Esophagus squamous epithelium (tissue), 5 donors: ENCODE measurements around the gene HILPDA. TPM values are rescaled to one million over a fixed set of nuclear protein-coding genes. Genes with fewer than 3 reads are reported as not detected.

ENCODE experiments used
- DNase-seq: peaks from one replicate; lab custom pipeline; 2025; lab: John Stamatoyannopoulos, UW
- H3K27ac ChIP-seq, 4 donors: fragments of 200-600 bp; sonication (generic); one replicate each; pipeline ENCODE4 v1.5.1; 2016 to 2019; ENCODE audit warnings: mild to moderate bottlenecking in 1 of 4
- H3K27me3 ChIP-seq, 4 donors: fragments of 200-600 bp; sonication (generic); 1 replicate in 3 of 4; 2 replicates in 1 of 4; pipeline versions ENCODE4 v1.5.1 to v1.6.0; 2017 to 2021; ENCODE audit warnings: antibody characterized with exemption in 1 of 4
- H3K36me3 ChIP-seq, 3 donors: fragments of 200-600 bp; sonication (generic); one replicate each; pipeline ENCODE4 v1.5.1; 2016 to 2019
- H3K4me1 ChIP-seq, 3 donors: fragments of 200-600 bp; sonication (generic); one replicate each; pipeline ENCODE4 v1.5.1; 2017 to 2019
- H3K4me3 ChIP-seq, 4 donors: fragments of 200-600 bp; sonication (generic); 1 replicate in 3 of 4; 2 replicates in 1 of 4; pipeline ENCODE4 v1.5.1; 2016 to 2019; ENCODE audit warnings: mild to moderate bottlenecking in 2 of 4, moderate library complexity in 1 of 4
- H3K9me3 ChIP-seq, 3 donors: fragments of 200-600 bp; sonication (generic); one replicate each; pipeline ENCODE4 v1.5.1; 2016 to 2019
- POLR2A ChIP-seq, 4 donors: fragments of 450-650 bp; IDR thresholded peaks; one replicate each; pipeline ENCODE4 v1.6.1; 2017; ENCODE audit warnings: antibody characterized with exemption in 4 of 4, mild to moderate bottlenecking in 4 of 4, moderate library complexity in 3 of 4
- WGBS, 2 donors: methylation state at CpG; one replicate each; pipeline ENCODE4 v1.1.5; 2018; 5-methylcytosine and 5-hydroxymethylcytosine counted together
- intact Hi-C: fragments of 100-400 bp; cut with DNase I; formaldehyde crosslinking; loops from one replicate; pipeline ENCODE4 v1.15.0; 2022
- total RNA-seq, 4 donors: library from RNA; depleted of rRNA; stranded (reverse); fragments of >200 nt; gene quantifications; one replicate each; pipeline ENCODE4 v1.1.0, GENCODE V29; 2016
- TF ChIP-seq, protein P1 (sequence below), 6 experiments: fragments of 450-650 bp in 4 of 6; fragments of 200-600 bp in 2 of 6; sonication (generic) in 2 of 6; IDR thresholded peaks; one replicate each; pipeline ENCODE4 v1.5.1; 2016 to 2019; ENCODE audit warnings: antibody characterized with exemption in 6 of 6, mild to moderate bottlenecking in 4 of 6, moderate library complexity in 4 of 6
- donor health status: DM: yes; HTN: yes; CAD: no.

Gene HILPDA
- total RNA-seq, 4 donors from 2014 or later = 17.6 to 53.0 (median 21.9) TPM

DNA sequence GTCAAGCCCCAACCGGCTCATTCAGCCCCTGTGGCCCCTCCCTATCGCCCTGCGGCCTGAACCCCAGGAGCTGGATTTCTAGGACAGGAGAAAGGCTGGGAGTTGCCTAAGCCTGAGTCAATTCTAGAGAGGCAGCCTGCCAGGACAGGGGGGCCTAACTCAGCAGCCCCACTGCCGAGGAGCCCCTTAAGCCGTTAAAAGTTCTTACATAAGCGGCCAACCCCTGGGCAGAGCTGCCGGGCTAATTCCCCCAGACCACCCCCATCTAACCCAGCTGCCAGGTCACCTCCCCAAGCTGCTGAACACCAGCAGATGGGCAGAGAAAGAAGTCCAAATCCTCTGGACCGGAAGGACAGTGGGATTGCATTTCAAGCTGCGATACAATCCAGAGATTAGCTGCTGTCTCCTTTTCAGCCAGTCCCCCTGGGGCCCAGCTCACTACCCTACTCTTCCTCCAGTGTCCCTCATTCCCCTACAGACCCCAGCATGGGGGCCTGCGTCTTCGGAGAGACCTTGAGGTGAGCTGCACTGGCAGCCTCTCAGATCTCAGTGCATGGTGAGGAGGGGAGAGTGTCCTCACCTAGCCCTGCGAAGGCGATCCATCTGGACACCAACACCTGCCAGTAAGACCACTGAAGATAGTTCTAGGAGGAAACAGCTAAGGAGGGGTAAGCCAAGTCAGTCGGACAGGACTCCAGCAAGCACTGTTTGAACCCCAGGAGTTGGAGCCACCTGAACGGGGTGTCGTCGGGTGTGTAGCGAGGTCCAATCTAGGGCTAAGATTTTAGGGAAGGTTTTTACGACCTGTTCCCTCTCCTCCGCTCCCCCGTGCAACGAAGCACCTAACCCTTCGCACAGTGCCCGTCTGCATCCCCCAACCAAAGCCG is 46.7 kb upstream of the HILPDA start:
- intact Hi-C loops = no loop called here
- peak overlapping the region; percentile 48 to 88 (median 66) for H3K4me3 ChIP-seq
- WGBS, 2 donors = 8 to 28% methylated on average over 2 to 8 of the region's 25 CpGs
- no peak for DNase-seq
- peak overlapping the region; percentile 86 to 94 (median 90) for H3K27ac ChIP-seq
- peaks cover 0 to under 1% (median 0%) of the 10 kb centered on the region in 3 donors for H3K36me3 ChIP-seq
- peaks cover 47 to 67% (median 50%) of the 10 kb centered on the region in 3 donors for H3K4me1 ChIP-seq
- peak in 1 of 4 donors; percentile 11 for TF ChIP-seq POLR2A (IDR thresholded peaks at IDR 0.05)
- TF ChIP-seq, protein P1, sequence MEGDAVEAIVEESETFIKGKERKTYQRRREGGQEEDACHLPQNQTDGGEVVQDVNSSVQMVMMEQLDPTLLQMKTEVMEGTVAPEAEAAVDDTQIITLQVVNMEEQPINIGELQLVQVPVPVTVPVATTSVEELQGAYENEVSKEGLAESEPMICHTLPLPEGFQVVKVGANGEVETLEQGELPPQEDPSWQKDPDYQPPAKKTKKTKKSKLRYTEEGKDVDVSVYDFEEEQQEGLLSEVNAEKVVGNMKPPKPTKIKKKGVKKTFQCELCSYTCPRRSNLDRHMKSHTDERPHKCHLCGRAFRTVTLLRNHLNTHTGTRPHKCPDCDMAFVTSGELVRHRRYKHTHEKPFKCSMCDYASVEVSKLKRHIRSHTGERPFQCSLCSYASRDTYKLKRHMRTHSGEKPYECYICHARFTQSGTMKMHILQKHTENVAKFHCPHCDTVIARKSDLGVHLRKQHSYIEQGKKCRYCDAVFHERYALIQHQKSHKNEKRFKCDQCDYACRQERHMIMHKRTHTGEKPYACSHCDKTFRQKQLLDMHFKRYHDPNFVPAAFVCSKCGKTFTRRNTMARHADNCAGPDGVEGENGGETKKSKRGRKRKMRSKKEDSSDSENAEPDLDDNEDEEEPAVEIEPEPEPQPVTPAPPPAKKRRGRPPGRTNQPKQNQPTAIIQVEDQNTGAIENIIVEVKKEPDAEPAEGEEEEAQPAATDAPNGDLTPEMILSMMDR (IDR thresholded peaks at IDR 0.05) = no peak
- peaks cover 0 to 4% (median 0%) of the 10 kb centered on the region in 4 donors for H3K27me3 ChIP-seq
- no peaks in the 10 kb centered on the region for H3K9me3 ChIP-seq

DNA sequence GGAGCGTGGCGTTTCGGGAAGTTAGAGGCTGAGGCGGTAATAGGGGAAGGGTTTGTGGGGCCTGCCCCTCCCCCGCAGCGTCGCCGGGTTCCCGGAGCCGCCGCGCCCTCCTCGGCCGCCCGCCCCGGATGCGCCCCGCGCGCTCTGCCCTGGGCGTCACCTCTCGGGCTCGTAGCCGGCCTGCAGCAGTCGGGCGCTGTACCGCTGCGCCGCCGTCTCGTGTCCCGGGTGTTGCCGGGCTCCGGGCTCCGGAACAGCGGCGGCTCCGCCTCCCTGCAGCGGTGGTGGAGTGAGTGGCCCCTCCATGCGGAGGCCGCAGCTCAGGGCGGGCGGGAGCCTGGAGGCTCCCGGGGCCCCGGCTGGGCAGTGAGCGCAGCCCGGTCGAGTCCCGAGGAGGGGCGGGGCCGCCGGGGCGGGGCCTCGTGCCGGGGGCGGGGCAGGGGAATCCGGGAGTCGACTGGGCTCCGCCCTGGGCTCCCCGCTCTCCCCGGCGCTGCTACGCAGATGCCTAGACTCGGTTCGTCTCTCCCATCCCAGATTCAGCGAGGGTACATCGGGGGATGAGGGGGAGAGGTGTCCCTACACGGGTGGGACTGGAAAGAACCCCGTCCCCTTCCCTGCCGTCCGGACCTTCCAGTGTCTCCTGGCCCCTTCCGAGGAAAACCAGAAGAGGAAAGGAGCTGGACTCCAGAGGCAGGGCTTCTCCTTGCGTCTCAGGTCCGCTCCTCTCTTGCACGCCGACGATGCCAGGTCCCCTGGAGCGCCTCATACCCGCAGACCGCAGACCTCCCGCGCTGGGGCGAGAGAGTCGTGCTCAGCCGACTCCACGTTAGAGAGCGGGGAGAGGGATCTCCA is 45.9 kb upstream of the HILPDA start, which contains the start of gene IMPDH1:
Gene IMPDH1 (minus strand): TSS at position 387 of the 855 bp plus-strand sequence. CDS start 81 bp downstream, at position 306.
- TF ChIP-seq POLR2A (IDR thresholded peaks at IDR 0.05) = peak in 2 of 4 donors; percentile 66 to 85
- TF ChIP-seq, protein P1 (IDR thresholded peaks at IDR 0.05) = no peak

DNA sequence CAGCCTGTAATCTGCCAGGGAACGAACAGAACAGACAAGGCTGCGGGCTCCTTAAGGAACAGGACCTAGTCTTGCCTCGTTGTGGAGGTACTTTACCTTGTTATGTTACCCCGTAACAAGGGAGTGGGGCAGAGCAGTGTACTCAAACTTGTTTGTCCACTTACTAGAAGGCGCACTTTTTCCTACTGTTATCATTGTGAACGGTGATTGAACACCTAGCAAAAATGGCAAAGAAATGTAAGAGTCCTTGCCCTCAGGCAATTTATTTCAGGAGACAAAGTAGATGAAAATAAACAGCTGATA is 45.3 kb upstream of the HILPDA start:
- no peak for TF ChIP-seq POLR2A (IDR thresholded peaks at IDR 0.05)
- TF ChIP-seq, protein P1 (IDR thresholded peaks at IDR 0.05) = no peak
- WGBS, 2 donors = 4% methylated on average over 5 to 6 of the region's 6 CpGs

More for the DNA sequence above, 45.9 kb upstream of the HILPDA start, which contains the start of gene IMPDH1:
- 0 to 2% methylated on average over 8 to 9 of the region's 87 CpGs for WGBS, 2 donors
- peak within 1 kb of the TSS; percentile 48 to 88 (median 66) for H3K4me3 ChIP-seq
- no peaks in the 10 kb centered on the region for H3K9me3 ChIP-seq
- no peaks in the 10 kb centered on the region for H3K36me3 ChIP-seq
- intact Hi-C loops = no loop called here
- H3K4me1 ChIP-seq = peaks cover 39 to 58% (median 41%) of the 10 kb centered on the region in 3 donors
- peaks cover 0 to 4% (median 0%) of the 10 kb centered on the region in 4 donors for H3K27me3 ChIP-seq
- DNase-seq = peak; percentile 42
- peak within 1 kb of the TSS; percentile 86 to 94 (median 90) for H3K27ac ChIP-seq

DNA sequence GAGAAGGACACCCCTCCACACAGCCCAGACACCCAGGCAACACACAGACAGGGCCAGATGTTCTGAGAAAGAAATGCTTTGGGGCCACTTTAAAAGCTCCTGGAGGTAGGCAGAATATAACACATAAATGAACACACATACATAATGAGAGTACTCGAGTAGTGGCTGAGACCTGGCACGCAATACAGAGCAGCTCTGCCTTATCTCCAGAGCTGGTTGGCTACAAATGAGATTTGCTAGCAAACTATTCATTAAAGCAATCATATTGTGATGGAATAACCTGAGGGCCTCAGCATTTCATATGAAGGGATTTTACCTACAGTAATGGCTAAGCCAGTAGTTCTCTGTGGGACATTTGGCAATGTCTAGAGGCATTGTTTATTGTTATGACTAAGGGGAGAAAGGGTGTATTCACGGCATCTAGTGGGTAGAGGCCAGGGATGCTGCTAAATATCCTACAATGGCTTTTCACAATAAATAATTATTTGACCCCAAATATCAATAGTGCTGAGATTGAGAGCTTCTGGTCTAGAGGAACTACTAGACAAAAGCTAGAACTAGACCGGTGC is 40.4 kb upstream of the HILPDA start:
- DNase-seq = no peak
- no peak overlapping the region for H3K4me3 ChIP-seq
- H3K9me3 ChIP-seq = no peaks in the 10 kb centered on the region
- peaks cover 4 to 9% (median 7%) of the 10 kb centered on the region in 3 donors for H3K4me1 ChIP-seq
- no peak overlapping the region for H3K27ac ChIP-seq
- H3K27me3 ChIP-seq = peaks cover 0 to 4% (median 0%) of the 10 kb centered on the region in 4 donors
- no peaks in the 10 kb centered on the region for H3K36me3 ChIP-seq
- intact Hi-C loops = no loop called here
- TF ChIP-seq POLR2A (IDR thresholded peaks at IDR 0.05) = no peak
- TF ChIP-seq, protein P1 (IDR thresholded peaks at IDR 0.05) = no peak
- WGBS, 2 donors = 55 to 71% methylated on average over 4 of the region's 4 CpGs

More for the DNA sequence above, 45.3 kb upstream of the HILPDA start:
- H3K4me3 ChIP-seq = peak overlapping the region; percentile 48 to 88 (median 66)
- H3K9me3 ChIP-seq = no peaks in the 10 kb centered on the region
- intact Hi-C loops = no loop called here
- peaks cover 35 to 52% (median 35%) of the 10 kb centered on the region in 3 donors for H3K4me1 ChIP-seq
- DNase-seq = no peak
- no peaks in the 10 kb centered on the region for H3K36me3 ChIP-seq
- H3K27me3 ChIP-seq = peaks cover 0 to 4% (median 0%) of the 10 kb centered on the region in 4 donors
- H3K27ac ChIP-seq = peak overlapping the region; percentile 86 to 94 (median 90)
